Endothelial cell of hepatic sinusoid (primary cell): ENCODE data around the gene LEF1.

Source experiments
- in situ Hi-C: cut with HindIII; loops from 2 replicates; pipeline ENCODE4 v1.10.0; 2017; ENCODE audit warnings: low sequenced_read_pairs

The LEF1 gene

GRCh38 chr4:108180513-108180912 lies 11.8 kb upstream of the LEF1 start:
- in situ Hi-C loops, result no loop called here

GRCh38 chr4:108175966-108176365 lies 7.2 kb upstream of the LEF1 start:
- in situ Hi-C loops, result no loop called here

- in situ Hi-C loops, result no loop called here
Measured at GRCh38 chr4:108174856-108175255, 6.1 kb upstream of the LEF1 start.

- in situ Hi-C loops, result no loop called here
Measured at GRCh38 chr4:108173599-108174057, 4.9 kb upstream of the LEF1 start.

- in situ Hi-C loops, result no loop called here
Measured at GRCh38 chr4:108172753-108173598, 4.2 kb upstream of the LEF1 start.

- in situ Hi-C loops, result no loop called here
Measured at GRCh38 chr4:108172231-108172752, 3.6 kb upstream of the LEF1 start.

GRCh38 chr4:108171339-108172230 lies 2.9 kb upstream of the LEF1 start:
- in situ Hi-C loops, result no loop called here

- in situ Hi-C loops, result no loop called here
Measured at GRCh38 chr4:108170631-108171338, 2.1 kb upstream of the LEF1 start.

- in situ Hi-C loops, result no loop called here
Measured at GRCh38 chr4:108169664-108170063, 932 bp upstream of the LEF1 start.

- in situ Hi-C loops, result no loop called here
Measured at GRCh38 chr4:108168160-108168670, 517 bp downstream of the LEF1 start.

GRCh38 chr4:108166441-108167315 lies 2.1 kb downstream of the LEF1 start:
- in situ Hi-C loops, result no loop called here

GRCh38 chr4:108166038-108166437 lies 2.7 kb downstream of the LEF1 start:
- in situ Hi-C loops, result no loop called here

- in situ Hi-C loops, result no loop called here
Measured at GRCh38 chr4:108165586-108165985, 3.1 kb downstream of the LEF1 start.

- in situ Hi-C loops, result no loop called here
Measured at GRCh38 chr4:108163351-108163750, 5.4 kb downstream of the LEF1 start.

GRCh38 chr4:108160741-108161352 lies 7.9 kb downstream of the LEF1 start:
- in situ Hi-C loops, result no loop called here

GRCh38 chr4:108159845-108160244 lies 8.9 kb downstream of the LEF1 start:
- in situ Hi-C loops, result no loop called here

- in situ Hi-C loops, result no loop called here
Measured at GRCh38 chr4:108157655-108158054, 11.1 kb downstream of the LEF1 start.

GRCh38 chr4:108156391-108156790 lies 12.3 kb downstream of the LEF1 start:
- in situ Hi-C loops, result no loop called here

- in situ Hi-C loops, result no loop called here
Measured at GRCh38 chr4:108155373-108155772, 13.4 kb downstream of the LEF1 start.
